GM19043 (cell line): ENCODE measurements around the gene ARHGAP44.

ENCODE experiments used
- ATAC-seq: cut with Tn5 transposase; IDR thresholded peaks from one replicate; pipeline ENCODE4 v1.9.1; 2021; ENCODE audit warnings: low read depth; ENCODE audit not compliant: unreplicated experiment

The ARHGAP44 gene

DNA sequence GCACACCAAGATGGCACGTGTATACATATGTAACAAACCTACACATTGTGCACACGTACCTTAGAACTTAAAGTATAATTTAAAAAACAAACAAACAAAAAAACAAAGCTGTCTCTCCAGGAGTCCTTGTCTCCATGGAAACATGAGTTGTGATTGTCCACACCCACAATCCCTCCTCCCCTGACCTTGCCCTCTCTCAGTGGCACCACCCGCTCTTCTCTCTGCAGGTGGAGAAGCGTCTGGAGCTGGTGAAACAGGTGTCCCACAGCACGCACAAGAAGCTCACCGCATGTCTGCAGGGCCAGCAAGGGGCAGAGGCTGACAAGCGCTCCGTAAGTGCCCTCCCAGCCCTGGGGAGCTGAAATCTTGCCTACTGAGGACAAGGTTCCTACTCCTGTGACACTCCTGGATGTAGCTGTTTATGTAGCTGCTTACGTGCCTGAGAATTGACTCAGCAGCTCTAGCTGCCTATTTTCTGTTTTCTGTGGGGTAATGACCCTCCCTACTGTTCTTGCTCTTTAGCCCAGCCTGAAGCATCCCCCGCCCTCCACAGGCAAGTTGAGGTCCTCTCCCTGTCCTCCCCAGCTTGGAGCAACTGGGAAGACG lies 107.0 kb downstream of the ARHGAP44 start:
- ATAC-seq, result no peak

DNA sequence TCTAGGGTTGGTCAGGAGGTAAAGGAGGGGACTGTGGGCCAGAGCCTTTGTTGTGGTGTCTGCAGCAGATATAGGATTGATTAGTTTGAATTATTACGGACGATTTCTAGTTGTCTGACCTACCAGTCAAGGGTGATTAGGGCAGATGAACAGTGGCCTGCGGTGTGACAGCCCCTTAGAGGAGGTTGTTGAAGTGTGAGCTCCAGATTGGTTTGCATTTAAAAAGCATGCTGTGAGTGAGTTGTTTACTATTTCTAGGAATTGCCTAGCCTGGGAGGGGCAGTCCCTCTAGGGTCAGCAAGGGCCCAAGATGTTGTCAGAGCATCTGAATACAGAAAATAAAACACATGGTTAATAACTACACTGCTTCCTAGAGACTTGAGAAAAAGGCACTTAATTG lies 108.8 kb downstream of the ARHGAP44 start:
- no peak for ATAC-seq

DNA sequence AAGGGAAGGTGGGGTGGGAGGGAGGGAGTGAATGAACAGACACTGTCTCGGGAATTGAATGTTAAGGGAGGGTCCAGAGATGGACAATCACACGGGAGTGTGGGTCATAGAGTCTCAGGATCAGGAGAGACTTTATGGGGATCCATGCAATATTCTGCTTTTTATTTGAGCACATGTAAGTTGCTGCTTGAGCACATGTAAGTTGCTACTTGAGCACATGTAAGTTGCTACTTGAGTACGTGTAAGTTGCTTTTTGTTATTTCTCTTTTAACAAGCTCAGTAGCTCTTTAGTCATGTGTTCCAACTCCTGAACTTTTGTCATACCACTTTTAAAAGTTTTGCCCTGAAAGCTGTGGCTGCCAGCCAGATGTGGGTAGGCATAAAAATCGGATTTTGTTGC lies 110.3 kb downstream of the ARHGAP44 start:
- ATAC-seq, result no peak

DNA sequence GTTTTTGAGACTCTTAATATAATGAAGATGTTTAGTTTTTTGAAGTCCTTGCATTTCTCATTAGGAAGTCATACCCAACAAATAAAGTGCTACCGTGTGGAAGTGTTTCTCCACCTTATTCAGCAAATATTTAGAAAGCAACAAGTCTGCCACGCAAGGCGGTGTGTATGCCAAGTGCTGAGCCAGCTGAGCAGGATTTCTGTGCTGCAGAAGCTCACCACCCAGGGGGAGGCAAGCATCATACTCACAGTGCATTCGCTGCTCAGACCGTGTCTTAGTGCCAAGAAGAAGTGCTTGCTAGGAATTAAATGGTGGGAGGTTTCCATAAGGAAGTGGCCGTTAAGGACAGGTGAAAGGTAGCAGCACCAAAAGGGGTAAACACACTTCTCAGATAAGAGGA lies 111.2 kb downstream of the ARHGAP44 start:
- no peak for ATAC-seq

DNA sequence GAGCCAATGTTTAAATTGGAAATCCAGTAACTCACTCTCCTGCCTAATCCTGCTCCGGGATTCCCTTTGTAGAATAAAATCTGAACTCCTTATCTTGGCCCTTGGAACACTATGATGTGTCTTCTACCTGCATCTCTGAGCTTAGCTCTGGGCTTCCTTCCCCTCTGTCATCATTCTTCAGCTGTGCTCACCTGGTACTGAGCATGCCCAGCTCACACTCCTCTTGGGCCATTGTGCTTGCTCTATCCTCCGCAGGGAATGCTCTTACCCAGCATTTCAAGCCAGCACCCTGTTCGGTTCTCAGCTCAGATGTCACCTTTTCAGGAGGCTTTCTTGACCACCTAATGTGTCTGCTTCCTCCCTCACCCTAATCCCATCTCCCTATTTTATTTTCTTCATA lies 112.7 kb downstream of the ARHGAP44 start:
- no peak for ATAC-seq

DNA sequence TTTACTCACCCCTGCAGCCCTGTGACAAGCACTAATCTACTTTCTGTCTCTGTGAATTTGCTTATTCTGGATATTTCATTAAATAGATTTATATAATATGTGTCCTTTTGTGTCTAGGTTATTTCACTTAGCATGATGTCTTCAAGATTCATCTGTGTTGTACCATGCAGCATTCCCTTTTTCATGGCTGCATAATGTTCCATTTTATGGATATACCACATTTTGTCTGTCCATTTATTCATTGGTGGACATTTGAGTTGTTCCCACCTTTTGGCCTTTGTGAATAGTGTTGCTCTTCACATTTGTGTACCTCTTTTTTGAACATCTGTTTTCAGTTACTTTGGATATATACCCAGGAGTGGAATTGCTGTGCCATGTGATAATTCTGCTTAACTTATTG lies 118.2 kb downstream of the ARHGAP44 start:
- ATAC-seq, result no peak

DNA sequence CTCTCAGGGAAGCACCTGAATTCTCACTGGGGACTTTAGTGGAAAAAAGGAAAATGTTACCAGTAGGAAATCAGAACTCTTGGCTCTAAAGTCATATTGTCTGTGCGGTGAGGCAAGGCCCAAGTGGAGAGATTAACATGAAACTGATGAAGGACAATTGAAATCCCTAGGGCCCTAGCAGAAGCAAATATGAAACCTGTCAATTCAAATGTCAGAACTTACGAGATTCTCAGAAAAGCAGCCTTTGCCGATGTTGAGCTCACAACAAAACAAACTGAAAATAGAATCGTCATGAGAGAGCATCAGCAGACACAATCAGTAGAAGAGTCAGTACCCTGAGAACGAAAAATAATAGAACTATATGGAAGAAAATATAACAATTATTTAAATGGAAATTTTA lies 119.7 kb downstream of the ARHGAP44 start:
- ATAC-seq, result no peak

DNA sequence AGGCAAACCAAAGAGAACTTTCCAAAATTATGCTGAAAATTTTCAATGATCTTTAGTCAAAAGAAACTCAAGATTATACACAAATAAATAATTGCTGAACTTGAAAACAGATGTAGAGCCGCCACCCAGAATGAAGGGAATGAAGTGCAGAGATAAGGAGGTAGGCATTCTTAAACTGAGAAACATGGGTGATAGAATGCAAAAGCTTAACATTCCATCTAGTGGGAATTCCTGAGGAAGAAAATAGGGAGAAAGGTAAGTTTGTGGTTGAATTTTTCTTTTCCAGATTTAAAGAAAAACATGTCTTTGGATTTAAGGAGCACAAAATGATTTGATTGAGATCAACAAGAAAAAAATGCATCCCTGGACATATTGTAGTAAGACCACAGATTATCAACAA lies 120.2 kb downstream of the ARHGAP44 start:
- no peak for ATAC-seq

DNA sequence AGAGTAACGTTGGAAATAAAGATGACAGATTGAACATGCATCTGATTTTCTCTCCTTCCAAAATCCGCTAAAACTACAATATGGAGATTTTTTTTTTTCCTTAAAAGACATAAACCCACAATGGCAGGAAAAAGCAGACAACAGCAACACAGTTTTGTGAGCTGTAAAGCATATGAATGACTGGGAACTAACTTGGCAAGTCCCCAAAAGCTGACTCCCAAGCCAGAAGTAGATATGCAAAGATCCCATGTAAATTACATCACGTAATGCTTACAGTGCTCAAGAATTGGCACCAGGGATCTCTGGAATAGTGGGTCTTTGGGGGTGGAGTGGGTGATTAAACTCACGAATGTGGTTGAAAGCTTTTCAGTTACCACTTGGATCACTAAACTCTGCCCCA lies 121.9 kb downstream of the ARHGAP44 start:
- no peak for ATAC-seq

DNA sequence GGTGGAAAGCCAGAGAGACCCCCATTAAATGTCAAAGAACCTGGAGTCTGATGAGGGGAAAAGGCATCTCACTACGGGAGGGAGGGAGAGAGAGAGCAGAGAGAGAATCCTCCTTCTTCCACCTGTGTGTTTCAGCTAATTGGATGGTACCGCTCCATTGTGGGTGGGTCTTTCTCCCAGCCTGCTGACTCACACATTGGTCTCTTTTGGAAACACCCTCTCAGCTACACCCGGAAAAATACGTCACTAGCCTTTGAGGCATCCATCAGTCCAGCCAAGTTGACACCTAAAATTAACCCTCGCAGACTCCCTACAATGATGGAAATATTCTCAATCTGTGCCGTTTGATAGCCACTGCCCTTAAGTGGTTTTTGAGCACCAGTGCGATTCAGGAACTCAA lies 128.1 kb downstream of the ARHGAP44 start:
- ATAC-seq, result no peak

DNA sequence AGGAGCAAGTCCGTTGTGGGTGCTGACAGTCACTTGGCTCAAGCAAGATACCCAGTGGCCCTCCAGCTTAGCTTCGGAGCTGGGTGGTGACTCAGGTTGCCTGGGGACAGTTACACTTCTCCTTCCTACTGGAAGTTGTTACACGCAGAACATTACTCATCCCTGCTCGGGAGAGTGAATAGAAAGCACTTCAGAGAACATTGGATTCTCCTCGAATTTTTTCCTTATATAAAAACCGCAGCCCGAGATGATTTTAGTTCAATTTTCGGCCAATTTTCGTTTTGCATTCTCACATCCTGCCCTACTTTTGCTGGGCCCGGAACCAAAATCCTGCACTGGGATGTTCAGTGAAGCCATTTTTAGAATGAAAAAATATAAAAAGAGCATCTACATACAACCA lies 128.8 kb downstream of the ARHGAP44 start:
- ATAC-seq, result no peak

DNA sequence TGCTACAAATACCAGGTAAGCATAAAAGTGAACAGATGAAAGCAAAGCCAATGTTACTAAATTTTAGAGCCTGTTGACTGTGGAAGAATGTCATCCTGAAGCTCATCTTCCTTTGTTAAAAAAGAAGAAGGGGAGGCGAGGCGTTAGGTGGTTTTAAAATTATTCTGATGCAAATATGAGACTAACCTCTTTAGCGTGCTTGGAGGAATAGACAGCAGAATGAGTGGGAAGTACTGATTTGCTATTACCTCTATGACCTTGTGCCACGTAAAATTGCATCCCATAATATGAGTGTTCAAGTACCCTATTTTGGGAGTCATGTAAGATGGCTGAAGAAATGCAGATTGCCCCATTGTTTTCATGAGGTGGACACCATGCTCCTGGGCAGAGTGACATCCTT lies 132.8 kb downstream of the ARHGAP44 start:
- ATAC-seq, result no peak

DNA sequence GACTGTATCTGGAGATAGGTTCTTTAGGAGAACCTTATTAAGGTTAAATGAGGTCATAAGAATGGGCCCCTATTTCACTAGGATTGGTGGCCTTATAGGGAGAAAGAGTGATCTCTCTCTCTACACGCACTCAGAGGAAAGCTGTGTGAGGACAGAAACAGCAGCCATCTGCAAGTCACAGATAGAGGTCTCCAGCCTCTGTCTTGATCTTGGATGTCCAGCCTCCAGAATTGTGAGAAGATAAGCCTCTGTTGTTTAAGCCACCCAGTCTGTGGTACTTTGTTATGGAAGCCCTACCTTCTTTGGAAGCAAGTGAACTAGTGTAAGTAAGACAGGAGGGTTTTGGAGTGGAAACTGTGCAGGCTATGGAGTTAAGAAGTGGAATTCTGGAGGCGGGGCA lies 135.3 kb downstream of the ARHGAP44 start:
- no peak for ATAC-seq

DNA sequence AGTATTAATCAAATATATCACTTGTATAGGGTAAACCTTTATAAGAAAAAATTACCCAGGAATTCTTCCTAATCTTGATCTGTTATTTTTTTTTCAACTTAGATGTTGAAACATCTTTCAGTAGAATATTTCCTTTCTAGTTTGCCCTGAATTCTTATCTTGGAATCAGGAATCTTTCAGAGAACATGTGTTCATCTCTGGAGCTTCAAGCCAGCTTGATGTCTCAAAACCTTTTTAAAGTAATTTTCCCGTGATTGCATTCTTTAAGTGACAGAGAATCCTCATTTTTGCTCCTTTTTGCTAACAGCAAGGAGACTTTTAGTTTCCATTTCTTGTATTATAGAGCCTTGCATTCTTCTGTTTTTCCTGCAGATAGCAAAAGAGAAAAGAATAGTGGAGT lies 137.7 kb downstream of the ARHGAP44 start:
- no peak for ATAC-seq

DNA sequence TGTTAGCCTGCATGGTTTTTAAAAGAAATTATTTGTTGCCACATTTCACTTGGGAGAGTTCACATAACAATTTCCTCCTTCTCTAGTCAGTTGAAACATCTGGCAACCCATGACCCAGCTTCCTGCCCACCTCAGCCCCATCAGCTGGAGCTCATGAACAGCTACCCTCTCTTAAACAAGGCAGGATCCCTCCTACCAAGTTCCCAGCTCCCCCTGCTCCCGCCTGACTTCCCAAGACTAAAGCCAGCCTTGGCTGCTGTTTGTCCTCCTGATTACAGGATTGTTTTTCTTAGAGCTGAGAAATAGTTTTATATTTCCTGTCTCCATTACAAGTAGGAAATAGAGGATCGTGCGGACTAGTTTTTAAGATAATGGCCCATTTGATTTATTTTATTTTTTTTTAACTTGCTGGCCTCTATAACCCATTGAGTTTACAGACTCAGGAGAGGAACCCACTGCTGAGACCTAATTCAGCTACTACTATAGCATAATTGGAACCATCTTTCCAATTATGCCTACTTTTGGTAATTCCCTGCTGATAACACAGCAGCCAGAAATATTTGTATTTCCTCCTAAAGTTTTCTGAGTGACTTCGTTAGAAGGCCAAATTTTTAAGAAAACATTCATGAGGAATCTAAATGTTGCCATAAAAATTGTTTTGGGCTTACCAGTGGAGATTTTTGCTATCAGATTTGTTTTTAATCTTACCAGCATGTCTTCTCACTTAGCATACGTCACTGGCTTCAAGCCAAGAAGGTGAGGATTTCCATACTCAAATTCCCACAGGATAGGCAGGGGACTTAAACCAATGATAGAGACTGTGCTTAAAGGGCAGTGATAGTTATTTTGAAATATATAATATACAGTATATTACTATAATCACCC lies 138.5 kb downstream of the ARHGAP44 start:
- no peak for ATAC-seq

DNA sequence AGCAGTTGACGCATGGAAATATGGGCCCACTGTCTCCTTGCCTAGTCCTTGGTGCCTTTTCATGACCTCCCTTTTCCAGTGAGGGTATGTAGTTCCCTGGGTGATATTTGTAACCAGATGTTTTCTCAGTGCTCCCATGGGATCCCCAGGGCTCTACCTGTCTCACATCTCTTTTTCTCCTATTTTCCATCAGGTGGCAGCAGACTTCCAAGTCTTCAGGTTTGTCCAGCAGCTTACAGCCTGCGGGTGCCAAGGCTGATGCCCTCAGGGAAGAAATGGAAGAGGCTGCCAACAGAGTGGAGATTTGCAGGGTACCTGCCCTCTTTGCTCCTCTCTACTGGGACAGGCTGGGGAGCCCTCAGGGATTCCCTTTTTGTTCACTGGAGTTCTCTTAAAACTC lies 139.4 kb downstream of the ARHGAP44 start:
- no peak for ATAC-seq

DNA sequence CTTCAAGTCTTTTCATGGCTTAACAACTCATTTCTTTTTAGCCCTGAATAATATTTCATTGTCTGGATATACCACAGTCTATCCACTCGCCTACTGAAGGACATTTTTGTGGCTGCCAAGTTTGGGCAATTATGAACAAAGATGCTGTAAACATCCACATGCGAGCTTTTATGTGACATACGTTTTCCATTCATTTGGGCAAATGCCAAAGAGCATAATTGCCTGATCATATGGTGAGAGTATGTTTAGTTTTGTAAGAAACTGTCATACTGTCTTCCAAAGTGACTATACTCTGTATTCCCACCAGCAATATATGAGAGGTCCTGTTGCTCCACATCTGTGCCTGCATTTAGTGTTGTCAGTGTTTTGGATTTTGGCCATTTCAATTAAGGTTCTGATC lies 147.2 kb downstream of the ARHGAP44 start:
- ATAC-seq, result no peak

DNA sequence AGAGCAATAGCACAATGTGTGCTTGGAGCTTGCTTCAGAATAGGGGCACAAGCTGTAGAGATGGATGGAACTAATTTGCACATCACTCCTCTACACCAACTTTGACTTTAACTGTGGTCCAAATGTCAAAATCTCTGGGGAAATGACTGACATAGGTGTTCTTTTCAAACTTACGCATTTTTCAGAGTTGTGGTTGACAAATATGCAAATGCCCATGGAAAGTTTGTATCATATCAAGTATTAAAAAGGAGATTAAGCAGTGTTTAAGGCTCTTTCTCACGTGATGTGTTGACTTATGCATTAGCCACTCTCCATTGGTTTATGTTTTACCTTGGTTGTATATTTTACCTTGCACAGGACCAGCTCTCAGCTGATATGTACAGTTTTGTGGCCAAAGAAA lies 151.4 kb downstream of the ARHGAP44 start:
- ATAC-seq, result no peak

DNA sequence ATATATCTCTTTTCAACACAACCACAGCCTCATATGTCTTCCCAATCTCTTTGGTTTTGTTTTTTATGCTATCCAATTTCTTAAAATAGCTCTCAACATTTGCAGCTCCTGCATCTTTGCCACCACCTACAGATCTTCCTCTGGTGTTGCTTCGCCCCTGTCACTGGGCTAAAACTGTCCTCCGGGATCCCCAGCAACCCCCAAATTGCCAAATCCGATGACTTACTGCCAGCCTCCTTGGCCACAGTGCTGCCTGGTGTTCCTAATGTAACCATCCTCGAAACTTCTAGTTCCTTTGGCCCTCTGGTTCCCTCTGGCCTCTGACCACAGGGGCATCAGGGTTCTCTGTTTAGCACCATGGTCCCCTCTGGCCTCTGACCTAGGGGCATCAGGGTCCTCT lies 157.7 kb downstream of the ARHGAP44 start:
- no peak for ATAC-seq

DNA sequence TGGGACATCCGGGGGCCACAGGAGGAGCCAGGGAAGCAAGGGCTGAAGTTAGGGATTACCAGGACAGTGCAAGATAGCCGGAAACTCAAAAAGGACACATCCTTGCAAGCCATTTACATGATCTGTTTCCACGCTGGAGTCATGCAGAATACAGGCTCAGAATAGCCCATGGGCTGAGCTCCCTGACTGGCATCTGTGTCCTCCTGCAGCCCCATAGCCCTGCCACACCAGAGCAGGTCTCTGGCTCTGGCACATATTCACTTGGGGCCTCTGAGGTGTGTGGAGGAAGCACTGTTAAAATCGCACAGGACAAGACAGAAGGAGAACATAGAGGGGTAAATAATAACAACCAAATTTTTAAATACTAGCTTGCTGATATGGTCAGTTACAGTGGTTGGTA lies 162.7 kb downstream of the ARHGAP44 start:
- ATAC-seq, result no peak

DNA sequence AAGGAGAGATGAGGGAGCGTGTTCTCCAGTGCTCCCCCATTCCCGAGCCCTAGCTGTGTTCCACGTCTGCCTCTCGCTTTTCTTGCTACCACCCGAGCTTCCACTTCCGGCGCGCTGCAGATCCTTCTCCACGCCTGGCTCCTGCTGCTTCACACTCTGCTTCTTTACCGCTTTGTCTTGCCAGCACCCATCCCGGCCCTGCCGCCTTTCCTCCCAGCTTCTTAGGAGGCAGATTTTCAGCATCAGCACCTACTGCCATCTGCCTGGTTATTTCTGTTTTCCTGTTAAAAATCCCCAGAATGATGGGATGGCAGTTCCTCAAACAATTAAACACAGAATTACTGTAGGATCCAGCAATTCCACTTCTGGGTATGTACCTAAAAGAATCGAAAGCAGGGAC lies 163.9 kb downstream of the ARHGAP44 start:
- ATAC-seq, result no peak

DNA sequence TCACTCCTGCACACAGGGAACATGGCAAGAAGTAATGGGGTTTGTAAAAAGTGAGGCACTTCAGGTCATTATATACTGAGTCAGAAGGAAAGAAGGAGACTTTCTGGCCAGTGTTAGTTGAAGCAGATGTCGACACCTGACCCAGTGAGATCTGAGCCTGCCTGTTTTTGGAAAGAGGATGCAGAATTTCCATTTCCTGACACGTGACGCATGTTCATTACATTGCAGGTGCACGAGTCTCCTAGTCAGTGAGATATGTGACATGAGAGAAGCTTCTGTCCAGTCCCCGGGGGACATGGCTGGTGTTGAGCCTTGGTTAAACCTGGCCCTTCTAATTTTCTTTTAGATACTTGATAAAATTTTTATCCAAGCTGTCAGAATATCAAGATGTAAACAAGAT lies 166.2 kb downstream of the ARHGAP44 start:
- no peak for ATAC-seq
